SK-N-SH treated with all-trans-retinoic acid at 6 μM for 48 hours (cell line): ENCODE results near the gene OR2T27.

Source experiments
- ATAC-seq: fragments of 200-7000 bp; cut with Tn5 transposase; 3 replicates; pipeline ENCODE4 v1.9.1; 2020; ENCODE audit warnings: mild to moderate bottlenecking, moderate library complexity
- ARNTL ChIP-seq: fragments of 450-650 bp; formaldehyde crosslinking; IDR thresholded peaks from 2 replicates; pipeline ENCODE4 v1.5.0; 2020; ENCODE audit warnings: low read depth, mild to moderate bottlenecking, moderate library complexity, borderline replicate concordance
- BACH2 ChIP-seq: fragments of 250-450 bp; sonication (Bioruptor Pico); IDR thresholded peaks from 2 replicates; pipeline ENCODE4 v1.9.0; 2021; ENCODE audit warnings: mild to moderate bottlenecking, borderline replicate concordance
- CSDC2 ChIP-seq: fragments of 250-450 bp; sonication (Bioruptor Pico); IDR thresholded peaks from 2 replicates; pipeline ENCODE4 v1.5.0; 2020; ENCODE audit warnings: mild to moderate bottlenecking, moderate library complexity
- ESRRG ChIP-seq: fragments of 250-450 bp; sonication (Bioruptor Pico); IDR thresholded peaks from 2 replicates; pipeline ENCODE4 v1.6.1; 2021; ENCODE audit warnings: mild to moderate bottlenecking
- GLIS3 ChIP-seq: fragments of 250-450 bp; sonication (Bioruptor Pico); IDR thresholded peaks from 2 replicates; pipeline ENCODE4 v1.5.0; 2020; ENCODE audit warnings: mild to moderate bottlenecking, moderate library complexity
- ISL1 ChIP-seq: fragments of 250-450 bp; sonication (Bioruptor Pico); IDR thresholded peaks from 2 replicates; pipeline ENCODE4 v2.1.2; 2022; ENCODE audit warnings: mild to moderate bottlenecking, moderate library complexity
- OSR1 ChIP-seq: fragments of 250-450 bp; sonication (Bioruptor Pico); IDR thresholded peaks from 2 replicates; pipeline ENCODE4 v1.8.0; 2022; ENCODE audit warnings: moderate library complexity, mild to moderate bottlenecking, inconsistent platforms
- PATZ1 ChIP-seq: fragments of 250-450 bp; sonication (Bioruptor Pico); IDR thresholded peaks from 2 replicates; pipeline ENCODE4 v1.8.0; 2020; ENCODE audit warnings: mild to moderate bottlenecking, moderate library complexity, borderline replicate concordance
- PPARA ChIP-seq: fragments of 250-450 bp; sonication (Bioruptor Pico); IDR thresholded peaks from 2 replicates; pipeline ENCODE4 v1.5.0; 2020; ENCODE audit warnings: mild to moderate bottlenecking, borderline replicate concordance
- RARB ChIP-seq: fragments of 250-450 bp; sonication (Bioruptor Pico); IDR thresholded peaks from 2 replicates; pipeline ENCODE4 v1.8.0; 2021; ENCODE audit warnings: mild to moderate bottlenecking, moderate library complexity
- SNAI2 ChIP-seq: fragments of 250-450 bp; sonication (Bioruptor Pico); IDR thresholded peaks from 2 replicates; pipeline ENCODE4 v1.5.0; 2020; ENCODE audit warnings: mild to moderate bottlenecking, moderate library complexity
- TCF4 ChIP-seq: fragments of 250-450 bp; sonication (Bioruptor Pico); IDR thresholded peaks from 2 replicates; pipeline ENCODE4 v1.8.0; 2021; ENCODE audit warnings: mild to moderate bottlenecking, moderate library complexity, borderline replicate concordance
- TOX ChIP-seq: fragments of 250-450 bp; sonication (Bioruptor Pico); IDR thresholded peaks from 2 replicates; pipeline ENCODE4 v1.8.0; 2021; ENCODE audit warnings: mild to moderate bottlenecking, moderate library complexity, borderline replicate concordance
- TSHZ2 ChIP-seq: fragments of 250-450 bp; sonication (Bioruptor Pico); IDR thresholded peaks from 2 replicates; pipeline ENCODE4 v1.5.0; 2020; ENCODE audit warnings: mild to moderate bottlenecking, moderate library complexity
- ZC3H10 ChIP-seq: fragments of 250-450 bp; sonication (Bioruptor Pico); IDR thresholded peaks from 2 replicates; pipeline ENCODE4 v1.5.1; 2021; ENCODE audit warnings: mild to moderate bottlenecking, moderate library complexity
- ZFP3 ChIP-seq: fragments of 250-450 bp; sonication (Bioruptor Pico); IDR thresholded peaks from 2 replicates; pipeline ENCODE4 v1.5.0; 2020; ENCODE audit warnings: mild to moderate bottlenecking, moderate library complexity
- ZFP30 ChIP-seq: fragments of 450-650 bp; formaldehyde crosslinking; IDR thresholded peaks from 2 replicates; pipeline ENCODE4 v1.5.0; 2022; ENCODE audit warnings: mild to moderate bottlenecking, moderate library complexity
- ZNF565 ChIP-seq: fragments of 450-650 bp; formaldehyde crosslinking; conservative IDR thresholded peaks from 2 replicates; pipeline ENCODE4 v1.5.0; 2020; ENCODE audit warnings: low read depth, mild to moderate bottlenecking, moderate library complexity
- ZNF70 ChIP-seq: fragments of 450-650 bp; formaldehyde crosslinking; IDR thresholded peaks from 2 replicates; pipeline ENCODE4 v1.5.0; 2020; ENCODE audit warnings: mild to moderate bottlenecking, moderate library complexity
- ZNF8 ChIP-seq: fragments of 450-650 bp; formaldehyde crosslinking; IDR thresholded peaks from 2 replicates; pipeline ENCODE4 v1.5.0; 2020; ENCODE audit warnings: mild to moderate bottlenecking, moderate library complexity
- TF ChIP-seq, protein P1 (sequence below): fragments of 250-450 bp; sonication (Bioruptor Pico); IDR thresholded peaks from 2 replicates; pipeline ENCODE4 v1.5.1; 2021; ENCODE audit warnings: mild to moderate bottlenecking, moderate library complexity
- TF ChIP-seq, protein P2 (sequence below): fragments of 250-450 bp; sonication (Bioruptor Pico); IDR thresholded peaks from 2 replicates; pipeline ENCODE4 v1.5.1; 2020; ENCODE audit warnings: low read depth, mild to moderate bottlenecking, moderate library complexity
- TF ChIP-seq, protein P3 (sequence below): fragments of 250-450 bp; sonication (Bioruptor Pico); IDR thresholded peaks from 2 replicates; pipeline ENCODE4 v1.8.0; 2021; ENCODE audit warnings: low read depth, mild to moderate bottlenecking, moderate library complexity, borderline replicate concordance

Gene OR2T27

GRCh38 chr1:248697907-248698306, 42.6 kb upstream of the OR2T27 start:
- TF ChIP-seq ARNTL (CRISPR knock-in tag), result no peak
- TF ChIP-seq ZNF565 (CRISPR knock-in tag), result no peak
- TF ChIP-seq ISL1 (CRISPR knock-in tag), result no peak
- no peak for TF ChIP-seq ZFP3 (CRISPR knock-in tag)
- no peak for TF ChIP-seq PPARA (CRISPR knock-in tag)
- no peak for TF ChIP-seq TOX (CRISPR knock-in tag)
- TF ChIP-seq OSR1 (CRISPR knock-in tag), result no peak
- no peak for TF ChIP-seq ZNF8
- TF ChIP-seq TSHZ2 (CRISPR knock-in tag), result no peak
- TF ChIP-seq, protein P1, sequence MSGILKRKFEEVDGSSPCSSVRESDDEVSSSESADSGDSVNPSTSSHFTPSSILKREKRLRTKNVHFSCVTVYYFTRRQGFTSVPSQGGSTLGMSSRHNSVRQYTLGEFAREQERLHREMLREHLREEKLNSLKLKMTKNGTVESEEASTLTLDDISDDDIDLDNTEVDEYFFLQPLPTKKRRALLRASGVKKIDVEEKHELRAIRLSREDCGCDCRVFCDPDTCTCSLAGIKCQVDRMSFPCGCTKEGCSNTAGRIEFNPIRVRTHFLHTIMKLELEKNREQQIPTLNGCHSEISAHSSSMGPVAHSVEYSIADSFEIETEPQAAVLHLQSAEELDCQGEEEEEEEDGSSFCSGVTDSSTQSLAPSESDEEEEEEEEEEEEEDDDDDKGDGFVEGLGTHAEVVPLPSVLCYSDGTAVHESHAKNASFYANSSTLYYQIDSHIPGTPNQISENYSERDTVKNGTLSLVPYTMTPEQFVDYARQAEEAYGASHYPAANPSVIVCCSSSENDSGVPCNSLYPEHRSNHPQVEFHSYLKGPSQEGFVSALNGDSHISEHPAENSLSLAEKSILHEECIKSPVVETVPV (CRISPR knock-in tag), result no peak
- no peak for TF ChIP-seq ZC3H10 (CRISPR knock-in tag)
- no peak for TF ChIP-seq GLIS3 (CRISPR knock-in tag)
- no peak for TF ChIP-seq CSDC2 (CRISPR knock-in tag)
- TF ChIP-seq ESRRG, result no peak
- no peak for TF ChIP-seq BACH2
- TF ChIP-seq TCF4 (CRISPR knock-in tag), result no peak
- no peak for TF ChIP-seq ZNF70 (CRISPR knock-in tag)
- no peak for TF ChIP-seq PATZ1 (CRISPR knock-in tag)
- no peak for TF ChIP-seq SNAI2
- TF ChIP-seq, protein P2, sequence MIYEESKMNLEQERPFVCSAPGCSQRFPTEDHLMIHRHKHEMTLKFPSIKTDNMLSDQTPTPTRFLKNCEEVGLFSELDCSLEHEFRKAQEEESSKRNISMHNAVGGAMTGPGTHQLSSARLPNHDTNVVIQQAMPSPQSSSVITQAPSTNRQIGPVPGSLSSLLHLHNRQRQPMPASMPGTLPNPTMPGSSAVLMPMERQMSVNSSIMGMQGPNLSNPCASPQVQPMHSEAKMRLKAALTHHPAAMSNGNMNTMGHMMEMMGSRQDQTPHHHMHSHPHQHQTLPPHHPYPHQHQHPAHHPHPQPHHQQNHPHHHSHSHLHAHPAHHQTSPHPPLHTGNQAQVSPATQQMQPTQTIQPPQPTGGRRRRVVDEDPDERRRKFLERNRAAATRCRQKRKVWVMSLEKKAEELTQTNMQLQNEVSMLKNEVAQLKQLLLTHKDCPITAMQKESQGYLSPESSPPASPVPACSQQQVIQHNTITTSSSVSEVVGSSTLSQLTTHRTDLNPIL, result no peak
- no peak for ATAC-seq

GRCh38 chr1:248696774-248697173, 41.4 kb upstream of the OR2T27 start:
- no peak for TF ChIP-seq ZNF8
- TF ChIP-seq OSR1 (CRISPR knock-in tag), result no peak
- TF ChIP-seq PPARA (CRISPR knock-in tag), result no peak
- no peak for TF ChIP-seq CSDC2 (CRISPR knock-in tag)
- no peak for TF ChIP-seq ESRRG
- TF ChIP-seq ZC3H10 (CRISPR knock-in tag), result no peak
- TF ChIP-seq ZNF70 (CRISPR knock-in tag), result no peak
- TF ChIP-seq, protein P2, result no peak
- TF ChIP-seq SNAI2, result no peak
- TF ChIP-seq, protein P1 (CRISPR knock-in tag), result no peak
- ATAC-seq, result no peak

DNA sequence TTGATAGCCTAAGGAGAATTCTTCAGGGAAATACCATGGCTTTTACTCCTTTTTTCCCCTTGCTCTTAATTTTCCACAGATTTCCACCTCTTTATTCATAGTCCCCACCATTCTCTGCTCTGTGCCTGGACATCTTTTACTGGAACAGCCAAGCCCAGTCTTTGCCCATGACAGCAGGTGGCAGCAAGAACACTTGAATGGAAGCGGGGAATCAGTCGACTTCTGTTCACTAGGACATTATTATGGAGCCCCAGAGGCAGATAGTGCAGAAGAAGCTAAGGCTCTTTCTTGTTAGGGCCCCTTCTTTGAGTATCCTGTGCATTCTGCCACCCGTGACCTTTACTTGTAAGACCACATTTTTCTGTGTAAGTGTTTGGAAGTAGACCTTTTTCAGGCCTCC, 40.9 kb upstream of the OR2T27 start:
- peak; percentile 83 for ATAC-seq
- no peak for TF ChIP-seq GLIS3 (CRISPR knock-in tag)
- no peak for TF ChIP-seq ZNF565 (CRISPR knock-in tag)
- TF ChIP-seq CSDC2 (CRISPR knock-in tag), result no peak
- TF ChIP-seq ZNF8, result no peak
- TF ChIP-seq, protein P3, sequence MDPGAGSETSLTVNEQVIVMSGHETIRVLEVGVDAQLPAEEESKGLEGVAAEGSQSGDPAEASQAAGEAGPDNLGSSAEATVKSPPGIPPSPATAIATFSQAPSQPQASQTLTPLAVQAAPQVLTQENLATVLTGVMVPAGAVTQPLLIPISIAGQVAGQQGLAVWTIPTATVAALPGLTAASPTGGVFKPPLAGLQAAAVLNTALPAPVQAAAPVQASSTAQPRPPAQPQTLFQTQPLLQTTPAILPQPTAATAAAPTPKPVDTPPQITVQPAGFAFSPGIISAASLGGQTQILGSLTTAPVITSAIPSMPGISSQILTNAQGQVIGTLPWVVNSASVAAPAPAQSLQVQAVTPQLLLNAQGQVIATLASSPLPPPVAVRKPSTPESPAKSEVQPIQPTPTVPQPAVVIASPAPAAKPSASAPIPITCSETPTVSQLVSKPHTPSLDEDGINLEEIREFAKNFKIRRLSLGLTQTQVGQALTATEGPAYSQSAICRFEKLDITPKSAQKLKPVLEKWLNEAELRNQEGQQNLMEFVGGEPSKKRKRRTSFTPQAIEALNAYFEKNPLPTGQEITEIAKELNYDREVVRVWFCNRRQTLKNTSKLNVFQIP, result no peak
- TF ChIP-seq SNAI2, result no peak
- TF ChIP-seq PPARA (CRISPR knock-in tag), result no peak
- no peak for TF ChIP-seq ZFP30
- TF ChIP-seq ARNTL (CRISPR knock-in tag), result no peak
- TF ChIP-seq OSR1 (CRISPR knock-in tag), result no peak
- TF ChIP-seq RARB (CRISPR knock-in tag), result no peak
- no peak for TF ChIP-seq TSHZ2 (CRISPR knock-in tag)
